SK-N-SH (cell line): ENCODE results near the gene ZNF768. TPM values are rescaled to one million over a fixed set of nuclear protein-coding genes. Genes with fewer than 3 reads are reported as not detected.

Experiments
- CTCF ChIA-PET: fragments of 300-600, 350-600 bp; formaldehyde crosslinking; extraction: SDS; loops from one replicate; lab custom pipeline; 2021; lab: Yijun Ruan, JAX
- POLR2A ChIA-PET: fragments of 350-600 bp; sonication (Branson Sonifier 250); formaldehyde crosslinking; extraction: SDS; loops from one replicate; lab custom pipeline; 2020; ENCODE audit warnings: antibody characterized with exemption, inconsistent platforms; lab: Yijun Ruan, JAX
- DNase-seq: peaks from one replicate; pipeline ENCODE4 v3.0.0; 2012
- H2AFZ ChIP-seq: fragments of 200-600 bp; sonication (generic); 2 replicates; pipeline ENCODE4 v1.8.1; 2016; ENCODE audit warnings: antibody characterized with exemption, mild to moderate bottlenecking, low read depth
- H3F3A ChIP-seq: fragments of 200-600 bp; sonication (generic); replicated peaks from 2 replicates; pipeline ENCODE3; 2016; ENCODE audit warnings: antibody characterized with exemption, mild to moderate bottlenecking; ENCODE audit not compliant: insufficient read depth
- H3K27ac ChIP-seq, 2 experiments: fragments of 200-500 bp in 1 of 2; fragments of 200-600 bp in 1 of 2; sonication (Bioruptor generic) in 1 of 2; sonication (generic), shearing (Covaris generic) in 1 of 2; 2 replicates each; pipeline versions ENCODE4 v1.5.1 to v1.6.1; 2014 to 2016; ENCODE audit warnings: low read depth in 2 of 2, inconsistent platforms in 1 of 2, low read length in 1 of 2, mild to moderate bottlenecking in 1 of 2, mixed read lengths in 1 of 2
- H3K27me3 ChIP-seq: fragments of 200-600 bp; sonication (generic), shearing (Covaris generic); 2 replicates; pipeline ENCODE4 v1.6.1; 2016; ENCODE audit warnings: mixed run types; ENCODE audit not compliant: insufficient read depth
- H3K36me3 ChIP-seq, 2 experiments: fragments of 200-500 bp in 1 of 2; fragments of 200-600 bp in 1 of 2; sonication (Bioruptor generic) in 1 of 2; sonication (generic) in 1 of 2; replicated peaks in 1 of 2; 2 replicates each; pipeline versions ENCODE3 to v1.5.1; 2014 to 2016; ENCODE audit warnings: low read length in 1 of 2, mild to moderate bottlenecking in 1 of 2; ENCODE audit not compliant: insufficient read depth in 2 of 2, control insufficient read depth in 1 of 2
- H3K4me1 ChIP-seq, 2 experiments: fragments of 200-500 bp in 1 of 2; fragments of 200-600 bp in 1 of 2; sonication (Bioruptor generic) in 1 of 2; sonication (generic), shearing (Covaris generic) in 1 of 2; 2 replicates each; pipeline versions ENCODE4 v1.5.1 to v1.6.1; 2014 to 2016; ENCODE audit warnings: low read depth in 1 of 2, low read length in 1 of 2, mixed run types in 1 of 2; ENCODE audit not compliant: insufficient read depth in 2 of 2, control insufficient read depth in 1 of 2
- H3K4me2 ChIP-seq: fragments of 200-600 bp; sonication (generic), shearing (Covaris generic); 2 replicates; pipeline ENCODE4 v1.6.1; 2017; ENCODE audit warnings: mixed run types
- H3K4me3 ChIP-seq, 2 experiments: fragments of 200-500 bp in 1 of 2; fragments of 200-600 bp in 1 of 2; sonication (Bioruptor generic) in 1 of 2; sonication (generic), shearing (Covaris generic) in 1 of 2; 2 replicates each; pipeline versions ENCODE4 v1.5.1 to v1.8.1; 2014 to 2016; ENCODE audit warnings: low read depth in 2 of 2, inconsistent platforms in 1 of 2, low read length in 1 of 2, mild to moderate bottlenecking in 1 of 2, mixed read lengths in 1 of 2, moderate library complexity in 1 of 2
- H3K79me2 ChIP-seq: fragments of 200-600 bp; sonication (generic); 2 replicates; pipeline ENCODE4 v1.8.1; 2017; ENCODE audit warnings: mild to moderate bottlenecking; ENCODE audit not compliant: insufficient read depth
- H3K9ac ChIP-seq: fragments of 200-600 bp; sonication (generic); 2 replicates; pipeline ENCODE4 v1.6.1; 2017; ENCODE audit warnings: mixed run types
- H3K9me2 ChIP-seq: fragments of 200-600 bp; sonication (generic); 2 replicates; pipeline ENCODE4 v1.6.1; 2017; ENCODE audit warnings: mixed run types
- H3K9me3 ChIP-seq: fragments of 200-600 bp; sonication (generic); 2 replicates; pipeline ENCODE4 v1.6.1; 2017; ENCODE audit warnings: mixed run types, mild to moderate bottlenecking, moderate library complexity
- H4K20me1 ChIP-seq: fragments of 200-600 bp; sonication (generic); 2 replicates; pipeline ENCODE4 v1.6.1; 2017; ENCODE audit warnings: mild to moderate bottlenecking, mixed run types; ENCODE audit not compliant: insufficient read depth
- CHD2 ChIP-seq: fragments of 150-350 bp; IDR thresholded peaks from 2 replicates; pipeline ENCODE4 v1.6.1; 2018; ENCODE audit warnings: low read length; ENCODE audit not compliant: partially characterized antibody
- CTCF ChIP-seq: fragments of 200-600 bp; sonication (generic); IDR thresholded peaks from 2 replicates; pipeline ENCODE4 v1.6.1; 2017; ENCODE audit warnings: antibody characterized with exemption, mild to moderate bottlenecking, moderate library complexity
- ELF1 ChIP-seq: IDR thresholded peaks from 2 replicates; pipeline ENCODE4 v1.4.0; 2012
- FOSL2 ChIP-seq: IDR thresholded peaks from 2 replicates; pipeline ENCODE4 v1.4.0; 2012; ENCODE audit warnings: low read depth, mild to moderate bottlenecking, moderate library complexity, borderline replicate concordance
- GATA2 ChIP-seq: sonication (generic); formaldehyde crosslinking; IDR thresholded peaks from 2 replicates; pipeline ENCODE4 v1.5.0; 2020; ENCODE audit warnings: mild to moderate bottlenecking, missing genetic modification reagents
- IRF3 ChIP-seq: fragments of 150-350 bp; IDR thresholded peaks from 2 replicates; pipeline ENCODE4 v1.6.1; 2016; ENCODE audit warnings: mild to moderate bottlenecking, low read depth, low read length
- MXI1 ChIP-seq: IDR thresholded peaks from 2 replicates; pipeline ENCODE4 v1.6.1; 2012; ENCODE audit warnings: mild to moderate bottlenecking, low read depth, low read length, improper control_type of control experiment
- NFIC ChIP-seq: IDR thresholded peaks from 2 replicates; pipeline ENCODE4 v1.4.0; 2012; ENCODE audit warnings: borderline replicate concordance
- NRF1 ChIP-seq: IDR thresholded peaks from 2 replicates; pipeline ENCODE4 v1.6.1; 2012; ENCODE audit warnings: low read depth, mild to moderate bottlenecking, low read length
- PBX3 ChIP-seq: IDR thresholded peaks from 2 replicates; pipeline ENCODE4; 2012
- RCOR1 ChIP-seq: fragments of 150-350 bp; IDR thresholded peaks from 2 replicates; pipeline ENCODE4 v1.6.1; 2017; ENCODE audit warnings: antibody characterized with exemption, low read length
- RXRA ChIP-seq: IDR thresholded peaks from 2 replicates; pipeline ENCODE4 v1.4.0; 2012; ENCODE audit warnings: low read depth, mild to moderate bottlenecking, borderline replicate concordance
- SMC3 ChIP-seq: IDR thresholded peaks from 2 replicates; pipeline ENCODE4 v1.6.1; 2012; ENCODE audit warnings: low read depth, low read length, improper control_type of control experiment
- TAF1 ChIP-seq: IDR thresholded peaks from 2 replicates; pipeline ENCODE4 v1.6.1; 2012; ENCODE audit warnings: low read depth, mild to moderate bottlenecking, low read length, moderate library complexity, borderline replicate concordance
- TCF12 ChIP-seq: IDR thresholded peaks from 2 replicates; pipeline ENCODE4 v1.4.0; 2012
- USF1 ChIP-seq: IDR thresholded peaks from 2 replicates; pipeline ENCODE4 v1.4.0; 2012; ENCODE audit warnings: low read depth, borderline replicate concordance
- YY1 ChIP-seq: IDR thresholded peaks from 2 replicates; pipeline ENCODE4 v1.4.0; 2012; ENCODE audit warnings: low read depth, mild to moderate bottlenecking
- ZBTB33 ChIP-seq: IDR thresholded peaks from 2 replicates; pipeline ENCODE4 v1.4.0; 2012; ENCODE audit warnings: low read depth, borderline replicate concordance
- WGBS: methylation state at CpG from one replicate; pipeline ENCODE4 v1.1.6; 2017; ENCODE audit warnings: low lambda C conversion rate; 5-methylcytosine and 5-hydroxymethylcytosine counted together
- polyA plus RNA-seq, 3 experiments: library from polyadenylated mRNA; depleted of rRNA; stranded (reverse); fragments of >200 nt; gene quantifications; 2 replicates each; pipeline ENCODE4 v1.2.3, GENCODE V29; 2012

The ZNF768 gene
- polyA plus RNA-seq, 1 of the 3 experiments (the other 2 are of a cell fraction), result 26.0 TPM

GRCh38 chr16:30530163-30531037, 4.0 kb upstream of the ZNF768 start:
- TF ChIP-seq FOSL2 (no peak), NFIC (no peak), TAF1 (no peak), IRF3 (no peak), NRF1 (no peak), RCOR1 (no peak)
- WGBS, result 91% methylated on average over 13 of the region's 13 CpGs
- Histone ChIP-seq H3F3A (peaks cover 4% of the 10 kb centered on the region), H3K4me2 (no peak overlapping the region), H3K4me3 (no peak overlapping the region), H3K27me3 (no peaks in the 10 kb centered on the region), H2AFZ (no peak overlapping the region), H3K4me1 (peaks cover 8 to 22% of the 10 kb centered on the region in 2 experiments), H3K9me3 (no peaks in the 10 kb centered on the region), H3K36me3 (peaks cover 10 to 14% of the 10 kb centered on the region in 2 experiments), H4K20me1 (no peaks in the 10 kb centered on the region), H3K79me2 (peaks cover 14% of the 10 kb centered on the region), H3K9ac (no peak overlapping the region), H3K27ac (no peak overlapping the region), H3K9me2 (no peaks in the 10 kb centered on the region)
- no peak for DNase-seq
- CTCF ChIA-PET, result interaction anchor here (0.6 to 2.5 kb wide), 3 partner anchors 20 to 100 kb away, joined by 4 to 15 read pairs (median 9); partner anchors contain the start of gene DCTPP1
- POLR2A ChIA-PET, result interaction anchor here (0.5 to 1.1 kb wide), 2 partner anchors 72 to 100 kb away, joined by 3 read pairs; partner anchors contain the start of gene DCTPP1

- H3K4me3 ChIP-seq, result no peak overlapping the region
- no peaks in the 10 kb centered on the region for H4K20me1 ChIP-seq
- H3K27ac ChIP-seq, result no peak overlapping the region
- ChIA-PET POLR2A (interaction anchor here (0.6 to 1.1 kb wide), 2 partner anchors 80 to 99 kb away, joined by 3 read pairs; partner anchors contain the start of gene DCTPP1), CTCF (interaction anchor here (1.0 to 2.5 kb wide), 3 partner anchors 79 to 100 kb away, joined by 3 to 15 read pairs (median 9); partner anchors contain the start of gene DCTPP1)
- H3K4me1 ChIP-seq, result peaks cover 6 to 21% of the 10 kb centered on the region in 2 experiments; a peak in 3 of 4 replicates
- no peaks in the 10 kb centered on the region for H3K27me3 ChIP-seq
- H2AFZ ChIP-seq, result no peak overlapping the region
- H3K4me2 ChIP-seq, result no peak overlapping the region
- H3K9me3 ChIP-seq, result no peaks in the 10 kb centered on the region
- WGBS, result 83% methylated on average over 4 of the region's 4 CpGs
- no peak for DNase-seq
- H3F3A ChIP-seq, result peaks cover 4% of the 10 kb centered on the region
- no peak overlapping the region for H3K9ac ChIP-seq
- peaks cover 10 to 19% of the 10 kb centered on the region in 2 experiments for H3K36me3 ChIP-seq
- H3K79me2 ChIP-seq, result peaks cover 4% of the 10 kb centered on the region; the same call in 1 of the 2 replicates
- H3K9me2 ChIP-seq, result no peaks in the 10 kb centered on the region
- TF ChIP-seq CHD2, result no peak
- TF ChIP-seq CTCF, result no peak
- TF ChIP-seq TCF12, result no peak
- TF ChIP-seq MXI1, result no peak
- TF ChIP-seq SMC3, result no peak
- TF ChIP-seq PBX3, result no peak
- no peak for TF ChIP-seq RCOR1
- TF ChIP-seq ELF1, result no peak
- TF ChIP-seq NFIC, result no peak
- TF ChIP-seq ZBTB33, result no peak
- TF ChIP-seq RXRA, result no peak
- no peak for TF ChIP-seq YY1
- TF ChIP-seq USF1, result no peak
- no peak for TF ChIP-seq GATA2 (CRISPR knock-in tag)
Observed at GRCh38 chr16:30528799-30529457, 2.6 kb upstream of the ZNF768 start.
